Suprapubic skin (tissue), 4 donors: ENCODE results near the gene CACNA2D2. TPM values are rescaled to one million over a fixed set of nuclear protein-coding genes. Genes with fewer than 3 reads are reported as not detected.

Experiments used
- DNase-seq, 2 donors: peaks; one replicate each; pipeline ENCODE4 v3.0.0-alpha.2; 2019; ENCODE audit warnings: low spot score in 2 of 2
- H3K27ac ChIP-seq: fragments of 200-600 bp; sonication (generic); one replicate; pipeline ENCODE4 v1.5.1; 2019
- H3K27me3 ChIP-seq: fragments of 200-600 bp; sonication (generic); one replicate; pipeline ENCODE4 v1.5.1; 2019
- H3K36me3 ChIP-seq: fragments of 200-600 bp; sonication (generic); one replicate; pipeline ENCODE4 v1.5.1; 2019
- H3K4me1 ChIP-seq: fragments of 200-600 bp; sonication (generic); one replicate; pipeline ENCODE4 v1.5.1; 2019
- H3K4me3 ChIP-seq: fragments of 200-600 bp; sonication (generic); one replicate; pipeline ENCODE4 v1.5.1; 2019; ENCODE audit warnings: mild to moderate bottlenecking
- H3K9me3 ChIP-seq: fragments of 200-600 bp; sonication (generic); one replicate; pipeline ENCODE4 v1.5.1; 2019
- CTCF ChIP-seq, 2 donors: fragments of 200-600 bp in 1 of 2; fragments of 450-650 bp in 1 of 2; sonication (generic) in 1 of 2; IDR thresholded peaks; one replicate each; pipeline ENCODE4 v1.5.1; 2016 to 2019; ENCODE audit warnings: antibody characterized with exemption in 2 of 2, mild to moderate bottlenecking in 1 of 2, moderate library complexity in 1 of 2
- EP300 ChIP-seq: sonication (generic); formaldehyde crosslinking; IDR thresholded peaks from one replicate; pipeline ENCODE4 v1.6.1; 2017; ENCODE audit warnings: antibody characterized with exemption
- POLR2A ChIP-seq, 2 donors: fragments of 450-650 bp; IDR thresholded peaks; one replicate each; pipeline ENCODE4 v1.6.1; 2017; ENCODE audit warnings: antibody characterized with exemption in 2 of 2, mild to moderate bottlenecking in 2 of 2, moderate library complexity in 2 of 2
- POLR2AphosphoS5 ChIP-seq, 3 donors: sonication (generic); formaldehyde crosslinking; IDR thresholded peaks; one replicate each; pipeline ENCODE4 v1.6.1; 2017; ENCODE audit warnings: antibody characterized with exemption in 3 of 3
- WGBS: methylation state at CpG from one replicate; pipeline ENCODE4 v1.1.5; 2018; 5-methylcytosine and 5-hydroxymethylcytosine counted together
- total RNA-seq, 4 donors: library from RNA; depleted of rRNA; stranded (reverse); fragments of >200 nt; gene quantifications; one replicate each; pipeline ENCODE4 v1.1.0, GENCODE V29; 2016

CACNA2D2 gene
- total RNA-seq, 4 donors from 2014 or later = 1.4 to 5.6 (median 1.7) TPM

- Histone ChIP-seq H3K27me3 (no peaks in the 10 kb centered on the region), H3K4me3 (no peak overlapping the region), H3K27ac (no peak overlapping the region), H3K9me3 (no peaks in the 10 kb centered on the region), H3K4me1 (peaks cover 22% of the 10 kb centered on the region), H3K36me3 (no peaks in the 10 kb centered on the region)
- 83% methylated on average over 5 of the region's 10 CpGs for WGBS
- DNase-seq = no peak
- no peak for TF ChIP-seq CTCF (IDR thresholded peaks at IDR 0.05)
- no peak for TF ChIP-seq POLR2AphosphoS5 (IDR thresholded peaks at IDR 0.05)
- TF ChIP-seq EP300 = no peak
- no peak for TF ChIP-seq POLR2A (IDR thresholded peaks at IDR 0.05)
Observed at GRCh38 chr3:50395070-50395860, 108.2 kb downstream of the CACNA2D2 start.

GRCh38 chr3:50393061-50393460, 110.4 kb downstream of the CACNA2D2 start:
- H3K4me1 ChIP-seq = peaks cover 28% of the 10 kb centered on the region
- no peak overlapping the region for H3K4me3 ChIP-seq
- H3K27ac ChIP-seq = no peak overlapping the region
- H3K27me3 ChIP-seq = no peaks in the 10 kb centered on the region
- no peak for TF ChIP-seq POLR2AphosphoS5 (IDR thresholded peaks at IDR 0.05)
- no peak for TF ChIP-seq CTCF (IDR thresholded peaks at IDR 0.05)
- no peak for TF ChIP-seq POLR2A (IDR thresholded peaks at IDR 0.05)
- TF ChIP-seq EP300 = no peak
- H3K36me3 ChIP-seq = no peaks in the 10 kb centered on the region
- H3K9me3 ChIP-seq = no peaks in the 10 kb centered on the region
- 54% methylated on average over 3 of the region's 5 CpGs for WGBS
- no peak for DNase-seq

GRCh38 chr3:50392101-50392715, 111.2 kb downstream of the CACNA2D2 start:
- Histone ChIP-seq H3K27me3 (no peaks in the 10 kb centered on the region), H3K27ac (no peak overlapping the region), H3K4me3 (no peak overlapping the region), H3K36me3 (no peaks in the 10 kb centered on the region), H3K9me3 (no peaks in the 10 kb centered on the region), H3K4me1 (peaks cover 36% of the 10 kb centered on the region)
- no peak for DNase-seq
- TF ChIP-seq EP300 = no peak
- 67% methylated on average over 1 of the region's 5 CpGs for WGBS

- TF ChIP-seq POLR2AphosphoS5 (IDR thresholded peaks at IDR 0.05) = no peak
- no peak for TF ChIP-seq EP300
- Histone ChIP-seq H3K27ac (no peak overlapping the region), H3K9me3 (no peaks in the 10 kb centered on the region), H3K27me3 (no peaks in the 10 kb centered on the region), H3K4me3 (no peak overlapping the region), H3K36me3 (no peaks in the 10 kb centered on the region), H3K4me1 (peaks cover 37% of the 10 kb centered on the region)
- 38% methylated on average over 9 of the region's 12 CpGs for WGBS
- DNase-seq = no peak
Observed at GRCh38 chr3:50390508-50391224, 112.8 kb downstream of the CACNA2D2 start.

- TF ChIP-seq POLR2AphosphoS5 (IDR thresholded peaks at IDR 0.05) = no peak
- no peak for TF ChIP-seq EP300
- TF ChIP-seq POLR2A (IDR thresholded peaks at IDR 0.05) = no peak
- no peak for TF ChIP-seq CTCF (IDR thresholded peaks at IDR 0.05)
- H3K36me3 ChIP-seq = no peaks in the 10 kb centered on the region
- no peak overlapping the region for H3K4me3 ChIP-seq
- no peak for DNase-seq
- 94% methylated on average over 6 of the region's 6 CpGs for WGBS
- H3K4me1 ChIP-seq = peaks cover 37% of the 10 kb centered on the region
- H3K27ac ChIP-seq = no peak overlapping the region
- H3K27me3 ChIP-seq = no peaks in the 10 kb centered on the region
- no peaks in the 10 kb centered on the region for H3K9me3 ChIP-seq
Observed at GRCh38 chr3:50389414-50389767, 114.0 kb downstream of the CACNA2D2 start.

- Histone ChIP-seq H3K27ac (no peak overlapping the region), H3K36me3 (no peaks in the 10 kb centered on the region), H3K4me1 (peaks cover 40% of the 10 kb centered on the region), H3K27me3 (no peaks in the 10 kb centered on the region), H3K4me3 (no peak overlapping the region), H3K9me3 (no peaks in the 10 kb centered on the region)
- DNase-seq = no peak
- no peak for TF ChIP-seq POLR2AphosphoS5 (IDR thresholded peaks at IDR 0.05)
- no peak for TF ChIP-seq CTCF (IDR thresholded peaks at IDR 0.05)
- TF ChIP-seq POLR2A (IDR thresholded peaks at IDR 0.05) = no peak
- WGBS = 81% methylated on average over 14 of the region's 22 CpGs
Observed at GRCh38 chr3:50388720-50389413, 114.6 kb downstream of the CACNA2D2 start.
